ENCODE data around the gene SP5.

DNA sequence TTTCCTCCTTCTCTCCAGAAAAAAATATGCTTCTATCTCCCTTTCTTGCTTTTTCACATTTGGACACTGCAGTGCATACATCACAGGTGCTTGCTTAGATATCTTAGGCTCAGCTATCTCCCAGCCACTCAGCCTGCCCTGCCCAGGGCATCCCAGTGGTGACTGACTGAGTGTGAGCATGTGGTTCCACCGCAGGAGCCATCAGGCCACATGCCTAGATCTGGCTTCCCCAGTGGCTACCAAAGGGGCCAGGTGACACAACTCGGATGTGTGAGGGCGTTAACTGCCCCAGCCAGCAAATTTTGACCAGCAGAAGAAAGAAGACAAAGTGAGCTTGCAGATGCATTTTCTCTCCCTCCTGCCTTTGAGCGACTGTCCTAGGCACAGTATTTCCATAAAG lies 25.5 kb downstream of the SP5 start:
- TF ChIP-seq MAZ (IDR thresholded peaks at IDR 0.05; ENCODE audit: borderline replicate concordance, low read depth, low read length) (no peak), POLR2A (IDR thresholded peaks at IDR 0.05; ENCODE audit: low read depth, low read length) (no peak), RAD21 (IDR thresholded peaks at IDR 0.05; ENCODE audit: low read length) (no peak), RFX5 (IDR thresholded peaks at IDR 0.05; ENCODE audit: low read depth, low read length) (no peak), BHLHE40 (IDR thresholded peaks at IDR 0.05; ENCODE audit: low read depth, low read length) (no peak), FOS (IDR thresholded peaks at IDR 0.05; ENCODE audit: low read depth, low read length) (no peak)
- TF ChIP-seq, protein P1, sequence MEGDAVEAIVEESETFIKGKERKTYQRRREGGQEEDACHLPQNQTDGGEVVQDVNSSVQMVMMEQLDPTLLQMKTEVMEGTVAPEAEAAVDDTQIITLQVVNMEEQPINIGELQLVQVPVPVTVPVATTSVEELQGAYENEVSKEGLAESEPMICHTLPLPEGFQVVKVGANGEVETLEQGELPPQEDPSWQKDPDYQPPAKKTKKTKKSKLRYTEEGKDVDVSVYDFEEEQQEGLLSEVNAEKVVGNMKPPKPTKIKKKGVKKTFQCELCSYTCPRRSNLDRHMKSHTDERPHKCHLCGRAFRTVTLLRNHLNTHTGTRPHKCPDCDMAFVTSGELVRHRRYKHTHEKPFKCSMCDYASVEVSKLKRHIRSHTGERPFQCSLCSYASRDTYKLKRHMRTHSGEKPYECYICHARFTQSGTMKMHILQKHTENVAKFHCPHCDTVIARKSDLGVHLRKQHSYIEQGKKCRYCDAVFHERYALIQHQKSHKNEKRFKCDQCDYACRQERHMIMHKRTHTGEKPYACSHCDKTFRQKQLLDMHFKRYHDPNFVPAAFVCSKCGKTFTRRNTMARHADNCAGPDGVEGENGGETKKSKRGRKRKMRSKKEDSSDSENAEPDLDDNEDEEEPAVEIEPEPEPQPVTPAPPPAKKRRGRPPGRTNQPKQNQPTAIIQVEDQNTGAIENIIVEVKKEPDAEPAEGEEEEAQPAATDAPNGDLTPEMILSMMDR (conservative IDR thresholded peaks at IDR 0.05; ENCODE audit: low read depth, low read length), result no peak
